Breast epithelium (tissue), 3 donors: ENCODE results near the gene SSR3.

Source experiments
- POLR2A ChIP-seq: fragments of 450-650 bp; IDR thresholded peaks from one replicate; pipeline ENCODE4 v1.6.1; 2016; ENCODE audit warnings: antibody characterized with exemption, mild to moderate bottlenecking, moderate library complexity
- TF ChIP-seq, protein P1 (sequence below), 3 donors: fragments of 450-650 bp; IDR thresholded peaks; one replicate each; pipeline ENCODE4 v1.5.1; 2016 to 2017; ENCODE audit warnings: antibody characterized with exemption in 3 of 3, mild to moderate bottlenecking in 3 of 3, moderate library complexity in 3 of 3

DNA sequence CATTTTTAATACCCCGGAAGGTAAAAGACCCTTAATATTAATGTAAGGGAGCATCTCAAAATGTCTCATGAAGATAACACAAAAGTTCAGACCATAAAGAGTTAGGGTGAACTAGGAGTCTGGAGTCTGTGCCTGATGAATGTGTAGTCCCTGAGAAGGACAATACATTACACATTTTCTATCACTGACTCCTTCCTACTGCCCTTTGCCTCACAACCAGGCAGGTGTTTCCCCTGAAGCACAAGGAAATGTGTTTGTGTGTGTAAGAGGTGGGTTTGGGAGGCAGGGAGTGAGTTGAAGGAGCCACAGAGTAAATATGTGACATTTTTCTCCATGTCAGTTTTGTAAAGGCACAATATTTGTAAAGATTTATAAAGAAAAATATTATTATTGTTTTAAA, 59.1 kb downstream of the SSR3 start:
- TF ChIP-seq, protein P1, sequence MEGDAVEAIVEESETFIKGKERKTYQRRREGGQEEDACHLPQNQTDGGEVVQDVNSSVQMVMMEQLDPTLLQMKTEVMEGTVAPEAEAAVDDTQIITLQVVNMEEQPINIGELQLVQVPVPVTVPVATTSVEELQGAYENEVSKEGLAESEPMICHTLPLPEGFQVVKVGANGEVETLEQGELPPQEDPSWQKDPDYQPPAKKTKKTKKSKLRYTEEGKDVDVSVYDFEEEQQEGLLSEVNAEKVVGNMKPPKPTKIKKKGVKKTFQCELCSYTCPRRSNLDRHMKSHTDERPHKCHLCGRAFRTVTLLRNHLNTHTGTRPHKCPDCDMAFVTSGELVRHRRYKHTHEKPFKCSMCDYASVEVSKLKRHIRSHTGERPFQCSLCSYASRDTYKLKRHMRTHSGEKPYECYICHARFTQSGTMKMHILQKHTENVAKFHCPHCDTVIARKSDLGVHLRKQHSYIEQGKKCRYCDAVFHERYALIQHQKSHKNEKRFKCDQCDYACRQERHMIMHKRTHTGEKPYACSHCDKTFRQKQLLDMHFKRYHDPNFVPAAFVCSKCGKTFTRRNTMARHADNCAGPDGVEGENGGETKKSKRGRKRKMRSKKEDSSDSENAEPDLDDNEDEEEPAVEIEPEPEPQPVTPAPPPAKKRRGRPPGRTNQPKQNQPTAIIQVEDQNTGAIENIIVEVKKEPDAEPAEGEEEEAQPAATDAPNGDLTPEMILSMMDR (IDR thresholded peaks at IDR 0.05), result no peak
- TF ChIP-seq POLR2A, result no peak
